ENCODE data around the gene HPCAL4.
A peak's percentile ranks its signal among the peaks of the same experiment; 100 is the strongest.

Gene HPCAL4

GRCh38 chr1:39656391-39656790 lies 34.8 kb downstream of the HPCAL4 start:
- H3K4me3 ChIP-seq (ENCODE audit: low read depth, low read length): no peak overlapping the region
- DNase-seq (ENCODE audit: low read depth): no peak

DNA sequence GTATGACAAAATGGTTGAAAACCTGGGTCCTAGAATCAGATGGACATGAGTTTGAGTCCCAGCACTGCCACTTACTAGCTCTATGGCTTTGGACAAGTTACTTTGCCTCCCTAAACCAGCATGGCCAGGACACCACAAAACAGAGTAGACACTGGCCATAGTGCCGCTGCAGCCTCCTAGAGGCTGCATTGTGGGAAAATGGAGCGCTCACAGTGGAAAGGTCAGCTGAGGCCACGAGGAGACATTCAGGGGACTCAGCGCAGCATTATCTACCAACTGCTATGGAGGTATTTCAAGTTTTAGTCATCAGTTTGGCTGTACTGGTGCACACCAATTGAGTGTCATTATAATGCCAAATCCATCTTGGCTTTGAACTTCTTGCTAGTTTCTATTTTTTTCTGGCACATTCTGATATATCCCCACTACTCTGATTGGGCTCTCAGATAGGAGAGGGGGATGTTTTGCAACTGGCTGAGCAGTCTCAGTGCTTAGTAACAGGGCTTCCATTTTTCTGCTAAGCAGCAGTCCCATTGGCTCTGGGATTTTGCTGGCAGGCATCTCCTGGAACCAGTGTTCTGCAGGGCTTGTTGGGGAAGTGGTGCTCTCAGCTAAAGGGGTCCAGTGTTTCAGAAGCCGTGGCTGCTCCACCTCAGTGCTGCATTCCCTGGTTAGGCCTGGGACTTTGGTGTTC lies 35.5 kb downstream of the HPCAL4 start:
- DNase-seq (ENCODE audit: low read depth): no peak
- H3K4me3 ChIP-seq (ENCODE audit: low read depth, low read length): no peak overlapping the region

GRCh38 chr1:39654291-39654690 lies 36.9 kb downstream of the HPCAL4 start:
- DNase-seq (ENCODE audit: low read depth): no peak
- no peak overlapping the region for H3K4me3 ChIP-seq (ENCODE audit: low read depth, low read length)

- H3K4me3 ChIP-seq (ENCODE audit: low read depth, low read length): no peak overlapping the region
- DNase-seq (ENCODE audit: low read depth): no peak
Observed at GRCh38 chr1:39653546-39654031, 37.6 kb downstream of the HPCAL4 start.

GRCh38 chr1:39652554-39652953 lies 38.7 kb downstream of the HPCAL4 start:
- H3K4me3 ChIP-seq (ENCODE audit: low read depth, low read length): no peak overlapping the region
- no peak for DNase-seq (ENCODE audit: low read depth)

- DNase-seq (ENCODE audit: low read depth): no peak
- no peak overlapping the region for H3K4me3 ChIP-seq (ENCODE audit: low read depth, low read length)
Observed at GRCh38 chr1:39652105-39652504, 39.1 kb downstream of the HPCAL4 start.

DNA sequence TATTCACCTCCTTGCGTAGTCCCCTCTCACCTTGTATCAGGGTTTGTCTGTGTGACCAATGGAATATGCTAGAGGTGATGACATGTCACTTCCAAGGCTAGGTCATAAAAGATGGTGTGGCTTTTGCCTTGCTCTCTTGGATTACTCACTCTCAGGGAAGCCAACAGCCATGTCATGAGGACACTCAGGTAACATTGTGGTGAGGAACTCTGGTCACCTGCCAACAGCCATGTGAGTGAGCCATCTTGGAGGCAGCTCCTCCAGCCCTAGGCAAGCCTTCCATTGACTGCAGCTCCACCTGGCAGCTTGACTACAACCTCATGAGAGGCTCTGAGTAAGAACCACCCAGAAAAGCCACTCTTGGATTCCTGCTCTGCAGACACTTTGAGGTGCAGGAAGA lies 40.8 kb downstream of the HPCAL4 start:
- no peak for DNase-seq (ENCODE audit: low read depth)
- H3K4me3 ChIP-seq (ENCODE audit: low read depth, low read length): no peak overlapping the region

- H3K4me3 ChIP-seq (ENCODE audit: low read depth, low read length): no peak overlapping the region
- no peak for DNase-seq (ENCODE audit: low read depth)
Observed at GRCh38 chr1:39649636-39650185, 41.5 kb downstream of the HPCAL4 start.

DNA sequence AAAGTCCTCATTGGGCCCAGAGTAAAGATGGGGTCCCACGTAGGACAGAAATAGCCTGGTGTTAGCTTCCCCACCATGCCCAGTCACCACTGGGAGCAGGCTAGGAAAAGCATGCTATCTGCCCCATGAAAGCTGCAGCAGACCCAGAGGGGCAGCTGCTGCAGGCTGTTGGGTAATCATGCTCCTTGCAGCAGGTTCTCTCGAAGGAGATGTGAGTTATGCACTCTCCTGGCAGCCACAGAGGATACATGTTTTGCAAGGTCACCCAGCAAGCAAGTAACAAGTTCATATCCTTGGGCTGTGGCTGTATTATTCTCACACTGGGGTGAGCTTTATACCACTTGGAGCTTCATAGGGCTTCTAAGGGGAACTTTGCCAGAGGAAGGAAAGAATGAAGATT lies 42.7 kb downstream of the HPCAL4 start:
- H3K4me3 ChIP-seq (ENCODE audit: low read depth, low read length): no peak overlapping the region
- DNase-seq (ENCODE audit: low read depth): no peak

DNA sequence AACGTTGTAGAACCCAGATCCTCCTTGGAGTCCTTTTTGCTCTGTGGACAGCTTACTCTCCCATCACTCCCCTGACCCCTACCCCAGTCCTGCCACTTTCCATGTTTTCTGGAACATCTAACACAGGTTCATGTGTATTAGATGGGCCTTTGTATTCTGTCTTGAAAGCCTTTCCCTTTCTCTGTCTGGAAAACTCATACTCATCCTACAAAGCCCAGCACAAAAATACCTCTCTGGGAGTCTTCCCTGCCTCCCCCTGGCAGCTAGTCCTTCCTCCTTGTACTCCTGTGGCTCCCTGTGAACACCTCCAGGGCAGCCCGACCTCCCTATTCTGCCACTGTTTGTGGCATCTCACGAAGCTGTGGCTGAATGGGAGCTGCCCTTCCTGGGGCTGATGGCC lies 44.0 kb downstream of the HPCAL4 start:
- H3K4me3 ChIP-seq (ENCODE audit: low read depth, low read length): no peak overlapping the region
- no peak for DNase-seq (ENCODE audit: low read depth)

- DNase-seq (ENCODE audit: low read depth): peak; percentile 93
- no peak overlapping the region for H3K4me3 ChIP-seq (ENCODE audit: low read depth, low read length)
Observed at GRCh38 chr1:39646232-39647081, 44.8 kb downstream of the HPCAL4 start.

DNA sequence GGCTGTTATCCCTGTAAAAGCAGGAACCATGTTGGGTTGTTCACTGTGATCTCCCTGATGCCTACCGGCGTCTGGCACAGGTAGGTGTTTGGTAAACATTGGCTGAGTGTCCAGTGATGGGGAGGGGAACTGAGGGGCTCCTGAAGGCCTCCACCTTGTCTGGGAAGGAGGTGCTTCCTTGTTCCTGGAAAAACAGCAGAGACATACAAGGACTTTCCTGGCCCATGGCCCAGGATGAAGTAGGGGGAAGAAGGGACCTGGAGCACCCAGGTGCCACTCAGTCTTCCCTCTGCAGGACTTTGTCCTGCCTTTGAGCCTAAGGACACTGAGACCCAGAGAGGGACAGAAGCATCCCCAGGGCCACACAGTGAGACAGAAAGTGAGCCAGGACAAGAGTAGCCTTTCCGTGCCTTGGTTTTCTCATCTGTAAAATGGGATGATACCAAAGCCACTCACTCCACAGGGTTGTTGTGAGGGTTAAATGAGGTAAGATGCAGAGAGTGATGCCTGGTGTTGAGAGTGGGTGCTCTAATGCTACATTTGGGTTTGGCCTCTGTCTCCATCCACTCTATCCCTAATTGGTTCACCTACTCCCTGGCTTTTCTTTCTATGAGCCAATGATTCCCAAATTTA lies 45.7 kb downstream of the HPCAL4 start:
- no peak overlapping the region for H3K4me3 ChIP-seq (ENCODE audit: low read depth, low read length)
- DNase-seq (ENCODE audit: low read depth): no peak

GRCh38 chr1:39643705-39644104 lies 47.5 kb downstream of the HPCAL4 start:
- H3K4me3 ChIP-seq (ENCODE audit: low read depth, low read length): no peak overlapping the region
- no peak for DNase-seq (ENCODE audit: low read depth)

- DNase-seq (ENCODE audit: low read depth): no peak
- no peak overlapping the region for H3K4me3 ChIP-seq (ENCODE audit: low read depth, low read length)
Observed at GRCh38 chr1:39642796-39643195, 48.4 kb downstream of the HPCAL4 start.

DNA sequence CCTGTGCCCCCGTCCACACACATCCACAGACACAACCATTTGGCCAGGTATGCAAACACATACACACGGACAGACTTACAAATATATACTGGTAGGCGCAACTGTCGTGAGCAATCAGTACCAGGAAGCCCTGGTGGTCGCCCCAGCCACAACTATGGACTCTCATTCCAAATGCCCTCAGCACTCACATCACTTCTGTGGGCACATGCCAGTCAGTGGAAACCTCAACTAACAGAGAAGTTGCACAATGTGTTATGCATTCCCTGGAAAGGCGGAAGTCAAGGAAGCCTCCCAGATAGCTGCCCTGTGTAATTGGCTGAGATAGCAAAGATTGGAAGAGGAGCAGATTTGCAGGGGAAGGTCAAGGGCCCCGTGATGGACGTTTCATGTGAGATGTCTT lies 50.4 kb downstream of the HPCAL4 start:
- no peak for DNase-seq (ENCODE audit: low read depth)
- no peak overlapping the region for H3K4me3 ChIP-seq (ENCODE audit: low read depth, low read length)

GRCh38 chr1:39639305-39640130 lies 51.7 kb downstream of the HPCAL4 start, which contains the start of gene HEYL:
TSS of gene HEYL (minus strand) at chr1:39639643. CDS start at chr1:39639625, 18 bp downstream.
- peak within 1 kb of the TSS; percentile 57 for H3K4me3 ChIP-seq (ENCODE audit: low read depth, low read length)

GRCh38 chr1:39638965-39639304 lies 52.3 kb downstream of the HPCAL4 start:
- no peak for DNase-seq (ENCODE audit: low read depth)
- peak overlapping the region; percentile 57 for H3K4me3 ChIP-seq (ENCODE audit: low read depth, low read length)

More at GRCh38 chr1:39639305-39640130, 51.7 kb downstream of the HPCAL4 start, which contains the start of gene HEYL:
- DNase-seq (ENCODE audit: low read depth): no peak

DNA sequence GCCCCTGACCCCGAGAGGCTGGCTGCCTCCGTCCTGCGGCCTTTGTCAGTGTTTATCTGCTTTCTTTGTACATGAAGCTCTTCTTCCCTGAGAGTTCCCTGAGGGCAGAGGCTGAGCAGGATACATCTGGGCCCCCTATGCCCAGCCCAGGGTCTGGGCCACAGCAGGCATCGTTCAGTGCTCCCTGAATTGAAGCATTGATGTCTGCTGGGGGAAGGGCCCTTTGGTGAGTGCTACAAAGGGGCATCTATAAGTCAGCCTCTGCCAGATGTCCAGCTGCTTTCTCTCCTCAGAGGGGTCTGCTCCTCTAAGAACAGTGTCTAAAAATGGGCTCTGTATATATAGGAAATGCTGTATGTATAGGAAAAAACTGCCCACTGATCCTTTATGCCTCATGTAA lies 53.9 kb downstream of the HPCAL4 start:
- no peak for DNase-seq (ENCODE audit: low read depth)
- H3K4me3 ChIP-seq (ENCODE audit: low read depth, low read length): peak overlapping the region; percentile 57

GRCh38 chr1:39635871-39636210 lies 55.4 kb downstream of the HPCAL4 start:
- peak overlapping the region; percentile 15 for H3K4me3 ChIP-seq (ENCODE audit: low read depth, low read length)
- DNase-seq (ENCODE audit: low read depth): no peak

All from skeletal muscle cell (primary cell).